GM18517 (cell line): Measurements from ENCODE around the gene HDAC7.
"Not testable (repeated sequence)": the region's sequence is repeated elsewhere in the genome, so short reads cannot be mapped to it uniquely, and the experiment has no call there.

Source experiments
- ATAC-seq: cut with Tn5 transposase; IDR thresholded peaks from one replicate; pipeline ENCODE4 v1.9.1; 2021; ENCODE audit warnings: mild to moderate bottlenecking, moderate library complexity; ENCODE audit not compliant: unreplicated experiment

HDAC7 gene

GRCh38 chr12:47850153-47851084, 30.7 kb upstream of the HDAC7 start:
- ATAC-seq: no peak

- ATAC-seq: no peak
Measured at GRCh38 chr12:47849261-47849660, 29.6 kb upstream of the HDAC7 start.

- ATAC-seq: no peak
Measured at GRCh38 chr12:47848853-47849252, 29.1 kb upstream of the HDAC7 start.

- no peak for ATAC-seq
Measured at GRCh38 chr12:47846294-47846996, 26.7 kb upstream of the HDAC7 start.

GRCh38 chr12:47845081-47845480, 25.4 kb upstream of the HDAC7 start:
- no peak for ATAC-seq

- ATAC-seq: no peak
Measured at GRCh38 chr12:47844264-47845019, 24.7 kb upstream of the HDAC7 start.

- ATAC-seq: no peak
Measured at GRCh38 chr12:47843226-47843980, 23.7 kb upstream of the HDAC7 start.

GRCh38 chr12:47842543-47842942, 22.8 kb upstream of the HDAC7 start:
- not testable (repeated sequence) for ATAC-seq

GRCh38 chr12:47841910-47842309, 22.2 kb upstream of the HDAC7 start:
- ATAC-seq: no peak

- ATAC-seq: no peak
Measured at GRCh38 chr12:47841501-47841900, 21.8 kb upstream of the HDAC7 start.

GRCh38 chr12:47840571-47840970, 20.9 kb upstream of the HDAC7 start:
- no peak for ATAC-seq

GRCh38 chr12:47839214-47839876, 19.6 kb upstream of the HDAC7 start:
- no peak for ATAC-seq

GRCh38 chr12:47838286-47838931, 18.7 kb upstream of the HDAC7 start:
- ATAC-seq: no peak

GRCh38 chr12:47837190-47838171, 17.8 kb upstream of the HDAC7 start:
- no peak for ATAC-seq

GRCh38 chr12:47835831-47836155, 16.1 kb upstream of the HDAC7 start:
- ATAC-seq: no peak

GRCh38 chr12:47835006-47835830, 15.5 kb upstream of the HDAC7 start:
- ATAC-seq: no peak

- ATAC-seq: no peak
Measured at GRCh38 chr12:47834199-47834903, 14.6 kb upstream of the HDAC7 start.
